Adrenal gland (tissue), 12 donors: ENCODE measurements around the gene ELL. TPM values are rescaled to one million over a fixed set of nuclear protein-coding genes. Genes with fewer than 3 reads are reported as not detected.

Source experiments
- DNase-seq, 7 donors: peaks; one replicate each; pipeline ENCODE4 v3.0.0-alpha.2; 2019 to 2020
- H3K27ac ChIP-seq, 5 donors: fragments of 200-600 bp; sonication (generic) in 4 of 5; 1 replicate in 3 of 5; 2 replicates in 2 of 5; pipeline versions ENCODE4 v1.5.1 to v1.8.0; 2016 to 2020; ENCODE audit warnings: mild to moderate bottlenecking in 1 of 5
- H3K27me3 ChIP-seq: fragments of 200-600 bp; 2 replicates; pipeline ENCODE4 v1.8.0; 2021
- H3K36me3 ChIP-seq, 2 donors: fragments of 200-600 bp; replicated peaks in 1 of 2; 1 replicate in 1 of 2; 2 replicates in 1 of 2; pipeline versions ENCODE4 v1.5.1 to v1.8.0; 2018 to 2022
- H3K4me1 ChIP-seq, 2 donors: fragments of 200-600 bp; replicated peaks in 1 of 2; 1 replicate in 1 of 2; 2 replicates in 1 of 2; pipeline versions ENCODE4 v1.5.1 to v1.8.0; 2018 to 2021
- H3K4me3 ChIP-seq, 4 donors: fragments of 200-600 bp; sonication (generic) in 3 of 4; one replicate each; pipeline ENCODE4 v1.5.1; 2016 to 2018
- H3K9me3 ChIP-seq, 3 donors: fragments of 200-600 bp; sonication (generic) in 1 of 3; replicated peaks in 1 of 3; 1 replicate in 2 of 3; 2 replicates in 1 of 3; pipeline versions ENCODE4 v1.5.1 to v1.8.0; 2016 to 2021
- POLR2A ChIP-seq, 2 donors: fragments of 450-650 bp; IDR thresholded peaks; one replicate each; pipeline ENCODE4 v1.6.1; 2017; ENCODE audit warnings: antibody characterized with exemption in 2 of 2, mild to moderate bottlenecking in 2 of 2, moderate library complexity in 1 of 2
- WGBS, 4 donors: extraction: QIAGEN DNeasy Blood & Tissue Kit in 2 of 4; methylation state at CpG; one replicate each; pipeline versions ENCODE4 v1.1.5 to v1.1.7; 2013 to 2017; 5-methylcytosine and 5-hydroxymethylcytosine counted together
- intact Hi-C, 2 donors: fragments of 100-400 bp; cut with DNase I; formaldehyde crosslinking; loops; one replicate each; pipeline versions ENCODE4 v1.14.1 to v1.15.0; 2022 to 2023
- polyA plus RNA-seq, 3 donors: library from polyadenylated mRNA; stranded (reverse); fragments of 200-250 nt in 2 of 3; fragments of 350-450 nt in 1 of 3; fragmentation: Illumina TruSeq in 1 of 3; extraction: RNeasy Lipid Tissue Mini Kit (QIAGEN cat#74804) in 1 of 3; gene quantifications; one replicate each; pipeline ENCODE4 v1.2.3, GENCODE V29; 2013 to 2014
- total RNA-seq, 9 donors: library from RNA; depleted of rRNA in 4 of 9; stranded (reverse); fragments of >200 nt in 4 of 9; fragments of 120-200 nt in 1 of 9; fragmentation: NEBNext Ultra II Directional in 1 of 9; extraction: Animal tissue kit (Norgen Biotek cat#: 25700) in 1 of 9; gene quantifications; one replicate each; pipeline versions ENCODE4 v1.1.0 to v1.2.4, GENCODE V29; 2013 to 2023
- TF ChIP-seq, protein P1 (sequence below), 6 experiments: fragments of 450-650 bp in 4 of 6; fragments of 200-600 bp in 2 of 6; sonication (generic) in 1 of 6; IDR thresholded peaks; 1 replicate in 5 of 6; 2 replicates in 1 of 6; pipeline versions ENCODE4 v1.5.1 to v1.8.0; 2016 to 2021; ENCODE audit warnings: antibody characterized with exemption in 6 of 6, mild to moderate bottlenecking in 2 of 6, moderate library complexity in 1 of 6
- donor health status: healthy with polysubstance abuse.
- donor health status: Bipolar disorder and iron deficiency.
- donor health status: DM: yes; HTN: yes; CAD: no.
- donor health status: DM: no; HTN: no; CAD: no.
- donor health status: DM: no; HTN: no; CAD: no.
- donor health status: DM: yes; HTN: yes; CAD: no.

ELL gene
- total and polyA plus RNA-seq, 12 donors = 1.8 to 28.3 (median 13.8) TPM

DNA sequence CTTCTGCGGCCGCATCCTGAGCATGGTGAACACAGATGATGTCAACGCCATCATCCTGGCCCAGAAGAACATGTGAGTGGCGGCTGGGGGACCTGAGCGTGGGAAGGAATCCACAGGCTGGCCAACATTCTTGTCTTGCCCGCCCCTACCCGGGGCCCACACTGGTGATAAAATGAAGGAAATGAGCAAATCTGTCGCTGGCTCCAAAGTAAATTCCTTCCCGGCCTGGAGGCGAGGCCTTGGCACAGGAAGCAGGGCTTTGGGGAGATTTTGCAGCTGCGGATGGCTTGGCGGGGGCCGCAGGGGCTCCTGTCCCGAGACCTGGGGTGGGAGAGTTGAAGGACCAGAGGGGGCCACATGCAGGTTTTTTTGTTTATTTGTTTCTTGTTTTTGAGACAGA, 40.2 kb upstream of the ELL start:
- intact Hi-C loops = loop anchor here in 1 of 2 donors (10.0 kb wide), 1 partner anchor 97 kb away; no protein-coding TSS in a partner anchor
- H3K36me3 ChIP-seq = peaks cover 0 to 40% of the 10 kb centered on the region in 2 donors

GRCh38 chr19:18559685-18560084, 37.8 kb upstream of the ELL start:
- intact Hi-C loops = loop anchor here in 1 of 2 donors (10.0 kb wide), 1 partner anchor 95 kb away; no protein-coding TSS in a partner anchor
- 64 to 69% (median 67%) methylated on average over 5 of the region's 5 CpGs for WGBS, 4 donors

More for the DNA sequence above, 40.2 kb upstream of the ELL start:
- H3K27me3 ChIP-seq = no peaks in the 10 kb centered on the region
- 62 to 81% (median 62%) methylated on average over 10 to 14 of the region's 14 CpGs for WGBS, 4 donors
- peaks cover 6 to 12% of the 10 kb centered on the region in 2 donors for H3K4me1 ChIP-seq
- TF ChIP-seq POLR2A (IDR thresholded peaks at IDR 0.05) = no peak
- TF ChIP-seq, protein P1, sequence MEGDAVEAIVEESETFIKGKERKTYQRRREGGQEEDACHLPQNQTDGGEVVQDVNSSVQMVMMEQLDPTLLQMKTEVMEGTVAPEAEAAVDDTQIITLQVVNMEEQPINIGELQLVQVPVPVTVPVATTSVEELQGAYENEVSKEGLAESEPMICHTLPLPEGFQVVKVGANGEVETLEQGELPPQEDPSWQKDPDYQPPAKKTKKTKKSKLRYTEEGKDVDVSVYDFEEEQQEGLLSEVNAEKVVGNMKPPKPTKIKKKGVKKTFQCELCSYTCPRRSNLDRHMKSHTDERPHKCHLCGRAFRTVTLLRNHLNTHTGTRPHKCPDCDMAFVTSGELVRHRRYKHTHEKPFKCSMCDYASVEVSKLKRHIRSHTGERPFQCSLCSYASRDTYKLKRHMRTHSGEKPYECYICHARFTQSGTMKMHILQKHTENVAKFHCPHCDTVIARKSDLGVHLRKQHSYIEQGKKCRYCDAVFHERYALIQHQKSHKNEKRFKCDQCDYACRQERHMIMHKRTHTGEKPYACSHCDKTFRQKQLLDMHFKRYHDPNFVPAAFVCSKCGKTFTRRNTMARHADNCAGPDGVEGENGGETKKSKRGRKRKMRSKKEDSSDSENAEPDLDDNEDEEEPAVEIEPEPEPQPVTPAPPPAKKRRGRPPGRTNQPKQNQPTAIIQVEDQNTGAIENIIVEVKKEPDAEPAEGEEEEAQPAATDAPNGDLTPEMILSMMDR (IDR thresholded peaks at IDR 0.05) = no peak
- H3K27ac ChIP-seq = peak overlapping the region in 4 of 5 donors; percentile 26 to 92 (median 69)
- peak in 4 of 7 donors; percentile 33 to 72 (median 42) for DNase-seq
- H3K9me3 ChIP-seq = no peaks in the 10 kb centered on the region
- H3K4me3 ChIP-seq = no peak overlapping the region

GRCh38 chr19:18558604-18559003, 36.7 kb upstream of the ELL start:
- H3K27ac ChIP-seq = peak overlapping the region; percentile 73 to 98 (median 89)
- peaks cover 6 to 12% of the 10 kb centered on the region in 2 donors for H3K4me1 ChIP-seq
- H3K27me3 ChIP-seq = no peaks in the 10 kb centered on the region
- intact Hi-C loops = no loop called here
- WGBS, 4 donors = 23 to 61% (median 39%) methylated on average over 3 of the region's 3 CpGs
- peak overlapping the region in 2 of 4 donors; percentile 58 to 87 for H3K4me3 ChIP-seq
- no peaks in the 10 kb centered on the region for H3K9me3 ChIP-seq
- no peak for TF ChIP-seq POLR2A (IDR thresholded peaks at IDR 0.05)
- TF ChIP-seq, protein P1 (IDR thresholded peaks at IDR 0.05) = no peak
- DNase-seq = no peak
- peaks cover 0 to 5% of the 10 kb centered on the region in 2 donors for H3K36me3 ChIP-seq

More at GRCh38 chr19:18559685-18560084, 37.8 kb upstream of the ELL start:
- TF ChIP-seq POLR2A (IDR thresholded peaks at IDR 0.05) = no peak
- TF ChIP-seq, protein P1 (IDR thresholded peaks at IDR 0.05) = no peak
- H3K4me1 ChIP-seq = peaks cover 6 to 12% of the 10 kb centered on the region in 2 donors
- DNase-seq = no peak
- peak overlapping the region in 2 of 5 donors; percentile 10 to 94 for H3K27ac ChIP-seq
- peaks cover 0 to 16% of the 10 kb centered on the region in 2 donors for H3K36me3 ChIP-seq
- H3K9me3 ChIP-seq = no peaks in the 10 kb centered on the region
- no peak overlapping the region for H3K4me3 ChIP-seq
- H3K27me3 ChIP-seq = no peaks in the 10 kb centered on the region

DNA sequence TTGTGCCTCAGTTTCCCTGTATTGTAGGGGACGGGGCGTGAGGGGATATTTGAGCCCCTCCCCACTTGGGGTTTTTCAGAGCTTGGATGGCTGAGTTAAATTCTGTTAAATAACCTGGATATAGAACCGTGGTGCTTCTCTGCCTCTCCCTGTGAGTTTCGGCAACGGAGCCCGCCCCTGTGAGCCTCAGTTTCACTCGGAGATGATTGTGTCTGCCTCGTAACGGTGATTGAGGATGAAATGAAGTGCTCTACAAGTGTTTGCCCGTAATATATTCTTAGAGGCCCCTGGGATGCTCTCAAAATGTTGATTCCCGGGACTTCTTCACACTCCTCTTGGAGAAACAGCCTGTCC, 36.3 kb upstream of the ELL start:
- no peak for TF ChIP-seq POLR2A (IDR thresholded peaks at IDR 0.05)
- TF ChIP-seq, protein P1 (IDR thresholded peaks at IDR 0.05) = no peak
- DNase-seq = peak in 1 of 7 donors; percentile 32
- Histone ChIP-seq H3K4me3 (peak overlapping the region; percentile 46 to 87 (median 66)), H3K27me3 (no peaks in the 10 kb centered on the region), H3K27ac (peak overlapping the region; percentile 73 to 98 (median 89)), H3K9me3 (no peaks in the 10 kb centered on the region), H3K4me1 (peaks cover 6 to 12% of the 10 kb centered on the region in 2 donors), H3K36me3 (peaks cover 0 to under 1% of the 10 kb centered on the region in 2 donors)
- 0 to 7% (median 3%) methylated on average over 3 to 11 of the region's 11 CpGs for WGBS, 4 donors
- intact Hi-C loops = no loop called here
